ENCODE data around the gene ART3.

GRCh38 chr4:76066546-76066945, 8.0 kb upstream of the ART3 start:
- TF ChIP-seq, protein P1, sequence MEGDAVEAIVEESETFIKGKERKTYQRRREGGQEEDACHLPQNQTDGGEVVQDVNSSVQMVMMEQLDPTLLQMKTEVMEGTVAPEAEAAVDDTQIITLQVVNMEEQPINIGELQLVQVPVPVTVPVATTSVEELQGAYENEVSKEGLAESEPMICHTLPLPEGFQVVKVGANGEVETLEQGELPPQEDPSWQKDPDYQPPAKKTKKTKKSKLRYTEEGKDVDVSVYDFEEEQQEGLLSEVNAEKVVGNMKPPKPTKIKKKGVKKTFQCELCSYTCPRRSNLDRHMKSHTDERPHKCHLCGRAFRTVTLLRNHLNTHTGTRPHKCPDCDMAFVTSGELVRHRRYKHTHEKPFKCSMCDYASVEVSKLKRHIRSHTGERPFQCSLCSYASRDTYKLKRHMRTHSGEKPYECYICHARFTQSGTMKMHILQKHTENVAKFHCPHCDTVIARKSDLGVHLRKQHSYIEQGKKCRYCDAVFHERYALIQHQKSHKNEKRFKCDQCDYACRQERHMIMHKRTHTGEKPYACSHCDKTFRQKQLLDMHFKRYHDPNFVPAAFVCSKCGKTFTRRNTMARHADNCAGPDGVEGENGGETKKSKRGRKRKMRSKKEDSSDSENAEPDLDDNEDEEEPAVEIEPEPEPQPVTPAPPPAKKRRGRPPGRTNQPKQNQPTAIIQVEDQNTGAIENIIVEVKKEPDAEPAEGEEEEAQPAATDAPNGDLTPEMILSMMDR (tag by site-specific recombination; IDR thresholded peaks at IDR 0.05), result no peak
- TF ChIP-seq ZNF221 (tag by site-specific recombination; IDR thresholded peaks at IDR 0.05; ENCODE audit: borderline replicate concordance) (no peak), TCF7L2 (IDR thresholded peaks at IDR 0.05; ENCODE audit: borderline replicate concordance, low read depth, low read length) (no peak), ZBTB6 (tag by site-specific recombination; IDR thresholded peaks at IDR 0.05) (no peak), ZXDB (tag by site-specific recombination; IDR thresholded peaks at IDR 0.05) (no peak), ZNF311 (tag by site-specific recombination; IDR thresholded peaks at IDR 0.05; ENCODE audit: borderline replicate concordance) (no peak), ZNF121 (tag by site-specific recombination; IDR thresholded peaks at IDR 0.05) (no peak), ZNF274 (IDR thresholded peaks at IDR 0.05; ENCODE audit: low read length) (no peak), ZNF274 (tag by site-specific recombination; IDR thresholded peaks at IDR 0.05; ENCODE audit: borderline replicate concordance) (no peak), ZSCAN16 (tag by site-specific recombination; IDR thresholded peaks at IDR 0.05) (no peak), PRDM1 (tag by site-specific recombination; IDR thresholded peaks at IDR 0.05) (no peak), SCRT2 (tag by site-specific recombination; IDR thresholded peaks at IDR 0.05) (no peak), HOXA7 (CRISPR knock-in tag; IDR thresholded peaks at IDR 0.05; ENCODE audit: borderline replicate concordance) (no peak)
- TF ChIP-seq, protein P2, sequence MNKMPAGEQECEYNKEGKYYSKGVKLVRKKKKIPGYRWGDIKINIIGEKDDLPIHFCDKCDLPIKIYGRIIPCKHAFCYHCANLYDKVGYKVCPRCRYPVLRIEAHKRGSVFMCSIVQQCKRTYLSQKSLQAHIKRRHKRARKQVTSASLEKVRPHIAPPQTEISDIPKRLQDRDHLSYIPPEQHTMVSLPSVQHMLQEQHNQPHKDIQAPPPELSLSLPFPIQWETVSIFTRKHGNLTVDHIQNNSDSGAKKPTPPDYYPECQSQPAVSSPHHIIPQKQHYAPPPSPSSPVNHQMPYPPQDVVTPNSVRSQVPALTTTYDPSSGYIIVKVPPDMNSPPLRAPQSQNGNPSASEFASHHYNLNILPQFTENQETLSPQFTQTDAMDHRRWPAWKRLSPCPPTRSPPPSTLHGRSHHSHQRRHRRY (tag by site-specific recombination; IDR thresholded peaks at IDR 0.05), result no peak
